Mesenchymal stem cell (in vitro differentiated cells and primary cell): ENCODE results near the gene UBE2E2.
"Not testable (repeated sequence)": the region's sequence is repeated elsewhere in the genome, so short reads cannot be mapped to it uniquely, and the experiment has no call there.

Experiments used
- DNase-seq: peaks from one replicate; pipeline ENCODE4 v3.0.0-alpha.2; 2013
- H2AFZ ChIP-seq: one replicate; pipeline ENCODE4 v1.6.1; 2013; ENCODE audit warnings: low read depth, mild to moderate bottlenecking, control low read depth, inconsistent platforms, low read length, moderate library complexity
- H2AK5ac ChIP-seq: 2 replicates; pipeline ENCODE4 v1.6.1; 2013; ENCODE audit warnings: low read length, moderate library complexity, mild to moderate bottlenecking, inconsistent platforms; ENCODE audit not compliant: severe bottlenecking
- H2BK120ac ChIP-seq: one replicate; pipeline ENCODE4 v1.6.1; 2013; ENCODE audit warnings: low read depth, mild to moderate bottlenecking, inconsistent platforms, low read length, moderate library complexity
- H2BK12ac ChIP-seq, 2 experiments: one replicate each; pipeline ENCODE4 v1.6.1; 2013; ENCODE audit warnings: inconsistent platforms in 2 of 2, low read length in 2 of 2, mild to moderate bottlenecking in 2 of 2, moderate library complexity in 2 of 2, control low read depth in 1 of 2
- H2BK15ac ChIP-seq: one replicate; pipeline ENCODE4 v1.6.1; 2013; ENCODE audit warnings: mild to moderate bottlenecking, low read depth, inconsistent platforms; ENCODE audit not compliant: poor library complexity, severe bottlenecking
- H2BK5ac ChIP-seq: 2 replicates; pipeline ENCODE4 v1.6.1; 2013; ENCODE audit warnings: low read depth, mild to moderate bottlenecking, low read length, control low read depth, inconsistent platforms; ENCODE audit not compliant: poor library complexity, severe bottlenecking
- H3K14ac ChIP-seq, 2 experiments: one replicate each; pipeline ENCODE4 v1.6.1; 2013; ENCODE audit warnings: inconsistent platforms in 2 of 2, low read length in 2 of 2, control low read depth in 1 of 2, mild to moderate bottlenecking in 1 of 2, moderate library complexity in 1 of 2
- H3K18ac ChIP-seq, 2 experiments: one replicate each; pipeline ENCODE4 v1.6.1; 2013; ENCODE audit warnings: inconsistent platforms in 2 of 2, low read length in 2 of 2, control low read depth in 1 of 2, low read depth in 1 of 2, mild to moderate bottlenecking in 1 of 2
- H3K23ac ChIP-seq, 2 experiments: one replicate each; pipeline ENCODE4 v1.6.1; 2013; ENCODE audit warnings: inconsistent platforms in 2 of 2, low read length in 2 of 2, mild to moderate bottlenecking in 2 of 2, moderate library complexity in 2 of 2, control low read depth in 1 of 2
- H3K27ac ChIP-seq: 2 replicates; pipeline ENCODE4 v1.5.1; 2013; ENCODE audit warnings: mild to moderate bottlenecking, moderate library complexity, low read length, control low read depth, inconsistent platforms; ENCODE audit not compliant: poor library complexity, severe bottlenecking
- H3K27me3 ChIP-seq, 2 experiments: 2 replicates each; pipeline versions ENCODE4 v1.6.1 to v1.7.0; 2013; ENCODE audit warnings: low read length in 2 of 2, mild to moderate bottlenecking in 2 of 2, moderate library complexity in 2 of 2, control low read depth in 1 of 2, inconsistent platforms in 1 of 2; ENCODE audit not compliant: control insufficient read depth in 1 of 2, insufficient read depth in 1 of 2
- H3K36me3 ChIP-seq, 2 experiments: 2 replicates each; pipeline versions ENCODE4 v1.6.1 to v1.7.0; 2013; ENCODE audit warnings: low read length in 2 of 2, control low read depth in 1 of 2, inconsistent platforms in 1 of 2, low read depth in 1 of 2, mild to moderate bottlenecking in 1 of 2; ENCODE audit not compliant: insufficient read depth in 2 of 2, control insufficient read depth in 1 of 2
- H3K4ac ChIP-seq, 2 experiments: one replicate each; pipeline ENCODE4 v1.6.1; 2013; ENCODE audit warnings: inconsistent platforms in 2 of 2, low read length in 2 of 2, mild to moderate bottlenecking in 2 of 2, moderate library complexity in 2 of 2, control low read depth in 1 of 2, low read depth in 1 of 2
- H3K4me1 ChIP-seq: 2 replicates; pipeline ENCODE4 v1.6.1; 2013; ENCODE audit warnings: low read depth, low read length, control low read depth; ENCODE audit not compliant: control insufficient read depth, insufficient read depth
- H3K4me2 ChIP-seq: 2 replicates; pipeline ENCODE4 v1.6.1; 2013; ENCODE audit warnings: low read length, mild to moderate bottlenecking, inconsistent platforms; ENCODE audit not compliant: poor library complexity, severe bottlenecking
- H3K4me3 ChIP-seq, 2 experiments: 2 replicates each; pipeline versions ENCODE4 v1.5.1 to v1.7.0; 2013; ENCODE audit warnings: low read length in 2 of 2, mild to moderate bottlenecking in 2 of 2, control low read depth in 1 of 2, low read depth in 1 of 2; ENCODE audit not compliant: insufficient read depth in 1 of 2
- H3K79me1 ChIP-seq: replicated peaks from 2 replicates; pipeline ENCODE4 v1.6.1; 2013; ENCODE audit warnings: mild to moderate bottlenecking, control low read depth, low read length, inconsistent platforms; ENCODE audit not compliant: poor library complexity, severe bottlenecking
- H3K9ac ChIP-seq: 2 replicates; pipeline ENCODE4 v1.7.0; 2013; ENCODE audit warnings: mild to moderate bottlenecking, low read length, moderate library complexity
- H3K9me3 ChIP-seq: 2 replicates; pipeline ENCODE4 v1.7.0; 2013; ENCODE audit warnings: mild to moderate bottlenecking, low read length; ENCODE audit not compliant: control insufficient read depth
- H4K8ac ChIP-seq: one replicate; pipeline ENCODE4 v1.6.1; 2013; ENCODE audit warnings: inconsistent platforms, mild to moderate bottlenecking, low read length, moderate library complexity
- H4K91ac ChIP-seq: one replicate; pipeline ENCODE4 v1.6.1; 2013; ENCODE audit warnings: mild to moderate bottlenecking, low read length, inconsistent platforms
- WGBS: methylation state at CpG from one replicate; pipeline ENCODE4 v1.1.7; 2013; ENCODE audit warnings: mixed read lengths; 5-methylcytosine and 5-hydroxymethylcytosine counted together

The UBE2E2 gene

GRCh38 chr3:23618475-23618874 is 415.3 kb downstream of the UBE2E2 start:
- no CpG with 5 or more reads among the region's 2 CpGs for WGBS
- H2AFZ ChIP-seq, H3K9me3 ChIP-seq, H3K27ac ChIP-seq, H3K4me3 ChIP-seq, H3K79me1 ChIP-seq, H4K8ac ChIP-seq, H3K23ac ChIP-seq, H3K18ac ChIP-seq, H2AK5ac ChIP-seq, H2BK12ac ChIP-seq, H4K91ac ChIP-seq, H3K4me2 ChIP-seq, H3K36me3 ChIP-seq, H3K4me1 ChIP-seq, H3K9ac ChIP-seq, H2BK5ac ChIP-seq, H3K14ac ChIP-seq, H3K27me3 ChIP-seq, H2BK15ac ChIP-seq, DNase-seq, H3K4ac ChIP-seq, H2BK120ac ChIP-seq: not testable (repeated sequence)

- H3K14ac ChIP-seq = no peak overlapping the region
- no peaks in the 10 kb centered on the region for H3K4me1 ChIP-seq
- H3K9ac ChIP-seq = no peak overlapping the region
- no peak overlapping the region for H2AFZ ChIP-seq
- no peak overlapping the region for H3K4ac ChIP-seq
- H4K8ac ChIP-seq = no peak overlapping the region
- 90% methylated on average over 12 of the region's 12 CpGs for WGBS
- H4K91ac ChIP-seq = no peak overlapping the region
- no peak overlapping the region for H3K4me2 ChIP-seq
- H3K23ac ChIP-seq = no peak overlapping the region
- H3K4me3 ChIP-seq = no peak overlapping the region
- H3K27ac ChIP-seq = no peak overlapping the region
- H3K79me1 ChIP-seq = no peaks in the 10 kb centered on the region
- no peak overlapping the region for H2BK12ac ChIP-seq
- no peaks in the 10 kb centered on the region for H3K27me3 ChIP-seq
- no peaks in the 10 kb centered on the region for H3K36me3 ChIP-seq
- DNase-seq = no peak
- no peak overlapping the region for H2AK5ac ChIP-seq
- H3K9me3 ChIP-seq = peaks cover 6% of the 10 kb centered on the region
- no peak overlapping the region for H3K18ac ChIP-seq
- no peak overlapping the region for H2BK120ac ChIP-seq
- H2BK5ac ChIP-seq = no peak overlapping the region
- H2BK15ac ChIP-seq = no peak overlapping the region
These were observed 416.8 kb downstream of the UBE2E2 start for GRCh38 chr3:23619705-23620637.

- H3K36me3 ChIP-seq = no peaks in the 10 kb centered on the region
- H3K4me2 ChIP-seq = no peak overlapping the region
- no peak overlapping the region for H3K4me3 ChIP-seq
- DNase-seq = no peak
- no peak overlapping the region for H2BK12ac ChIP-seq
- H2BK15ac ChIP-seq = no peak overlapping the region
- H2BK5ac ChIP-seq = no peak overlapping the region
- H3K79me1 ChIP-seq = no peaks in the 10 kb centered on the region
- no peak overlapping the region for H4K91ac ChIP-seq
- no peaks in the 10 kb centered on the region for H3K4me1 ChIP-seq
- no peak overlapping the region for H2BK120ac ChIP-seq
- no peak overlapping the region for H3K23ac ChIP-seq
- H3K27me3 ChIP-seq = no peaks in the 10 kb centered on the region
- no peak overlapping the region for H3K4ac ChIP-seq
- no peak overlapping the region for H4K8ac ChIP-seq
- no peak overlapping the region for H3K9ac ChIP-seq
- peaks cover 12% of the 10 kb centered on the region for H3K9me3 ChIP-seq
- no peak overlapping the region for H3K18ac ChIP-seq
- WGBS = 83% methylated on average over 4 of the region's 4 CpGs
- H3K14ac ChIP-seq = no peak overlapping the region
- no peak overlapping the region for H3K27ac ChIP-seq
- no peak overlapping the region for H2AK5ac ChIP-seq
- H2AFZ ChIP-seq = no peak overlapping the region
These were observed 417.5 kb downstream of the UBE2E2 start for GRCh38 chr3:23620638-23621015.

- H2AK5ac ChIP-seq = no peak overlapping the region
- H3K14ac ChIP-seq = no peak overlapping the region
- H3K9me3 ChIP-seq = peaks cover 12% of the 10 kb centered on the region
- no peak overlapping the region for H3K9ac ChIP-seq
- H3K27ac ChIP-seq = no peak overlapping the region
- no peak overlapping the region for H3K4me3 ChIP-seq
- H4K91ac ChIP-seq = no peak overlapping the region
- H3K36me3 ChIP-seq = no peaks in the 10 kb centered on the region
- H4K8ac ChIP-seq = no peak overlapping the region
- H3K4ac ChIP-seq = no peak overlapping the region
- H2BK120ac ChIP-seq = no peak overlapping the region
- no peak for DNase-seq
- no peak overlapping the region for H2AFZ ChIP-seq
- WGBS = 82% methylated on average over 2 of the region's 2 CpGs
- no peak overlapping the region for H3K18ac ChIP-seq
- no peaks in the 10 kb centered on the region for H3K79me1 ChIP-seq
- no peak overlapping the region for H2BK15ac ChIP-seq
- no peak overlapping the region for H2BK12ac ChIP-seq
- H3K23ac ChIP-seq = no peak overlapping the region
- no peaks in the 10 kb centered on the region for H3K27me3 ChIP-seq
- H2BK5ac ChIP-seq = no peak overlapping the region
- H3K4me2 ChIP-seq = no peak overlapping the region
- H3K4me1 ChIP-seq = no peaks in the 10 kb centered on the region
These were observed 420.7 kb downstream of the UBE2E2 start for GRCh38 chr3:23623844-23624243.
